Measurements from ENCODE around the gene PCARE. TPM values are rescaled to one million over a fixed set of nuclear protein-coding genes. Genes with fewer than 3 reads are reported as not detected.

PCARE gene
- total RNA-seq, 1 experiment from 2014 or later, result not detected

- DNase-seq (ENCODE audit: low read depth), result no peak
Observed at GRCh38 chr2:29097569-29097968, 23.2 kb upstream of the PCARE start.

GRCh38 chr2:29096969-29097368 lies 22.6 kb upstream of the PCARE start:
- no peak for DNase-seq (ENCODE audit: low read depth)

DNA sequence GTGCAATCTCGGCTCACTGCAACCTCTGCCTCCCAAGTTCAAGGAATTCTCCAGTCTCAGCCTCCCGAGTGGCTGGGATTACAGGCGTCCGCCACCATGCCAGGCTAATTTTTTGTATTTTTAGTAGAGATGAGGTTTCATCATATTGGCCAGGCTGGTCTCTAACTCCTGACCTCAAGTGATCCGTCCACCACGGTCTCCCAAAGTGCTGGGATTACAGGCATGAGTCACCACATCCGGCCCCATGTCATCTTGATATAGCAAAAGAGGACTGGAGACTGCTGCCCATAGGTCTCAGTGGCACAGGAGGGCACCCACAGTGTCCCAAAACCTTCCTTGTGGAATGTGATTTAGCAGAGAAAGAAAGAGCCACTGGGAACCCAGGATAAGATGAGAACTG lies 16.0 kb upstream of the PCARE start:
- DNase-seq (ENCODE audit: low read depth), result peak; percentile 66

GRCh38 chr2:29084554-29084953 lies 10.2 kb upstream of the PCARE start:
- no peak for DNase-seq (ENCODE audit: low read depth)

- DNase-seq (ENCODE audit: low read depth), result no peak
Observed at GRCh38 chr2:29082804-29083495, 8.6 kb upstream of the PCARE start.

DNA sequence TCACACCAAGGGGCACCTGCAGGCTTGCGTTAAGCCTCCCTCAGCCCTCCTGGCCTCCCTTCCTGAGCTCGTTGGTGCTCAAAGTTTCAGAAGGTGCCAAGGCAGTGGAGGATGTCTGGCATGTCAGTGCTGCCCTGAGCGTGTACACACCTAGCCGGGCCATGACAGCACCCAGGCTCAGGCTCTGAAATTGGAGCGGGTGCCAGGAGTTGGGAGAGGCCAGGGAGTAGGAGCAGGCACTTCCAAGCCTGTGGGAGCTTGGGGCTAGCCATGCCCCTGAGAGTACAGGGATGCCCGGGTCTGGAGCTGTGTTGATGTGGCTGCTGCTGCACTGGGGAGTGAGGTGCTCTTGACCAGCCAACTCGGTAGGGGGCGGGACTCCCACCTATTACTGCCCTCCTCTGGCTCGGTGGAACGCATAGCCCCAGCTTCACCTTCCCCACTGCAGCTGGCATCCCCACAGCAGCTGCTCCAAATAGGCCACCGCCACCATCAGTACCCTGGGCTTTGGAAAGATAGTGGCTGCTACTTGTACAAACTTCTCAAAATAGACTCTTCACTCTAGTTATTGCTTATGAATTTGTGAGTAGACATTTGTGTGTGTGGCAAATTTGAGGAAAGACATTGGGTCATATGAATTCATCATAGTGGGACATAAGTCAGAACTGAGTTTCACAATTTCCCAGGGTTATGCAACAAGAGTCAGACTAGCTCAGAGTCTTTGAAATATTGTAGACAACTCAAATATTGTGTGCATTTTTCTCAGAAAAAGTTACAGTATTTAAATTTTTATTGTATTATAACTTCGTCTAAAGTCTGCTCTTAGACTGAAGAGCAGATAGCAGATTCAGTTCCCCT lies 6.8 kb upstream of the PCARE start:
- DNase-seq (ENCODE audit: low read depth), result no peak

- DNase-seq (ENCODE audit: low read depth), result no peak
Observed at GRCh38 chr2:29079887-29080286, 5.6 kb upstream of the PCARE start.

DNA sequence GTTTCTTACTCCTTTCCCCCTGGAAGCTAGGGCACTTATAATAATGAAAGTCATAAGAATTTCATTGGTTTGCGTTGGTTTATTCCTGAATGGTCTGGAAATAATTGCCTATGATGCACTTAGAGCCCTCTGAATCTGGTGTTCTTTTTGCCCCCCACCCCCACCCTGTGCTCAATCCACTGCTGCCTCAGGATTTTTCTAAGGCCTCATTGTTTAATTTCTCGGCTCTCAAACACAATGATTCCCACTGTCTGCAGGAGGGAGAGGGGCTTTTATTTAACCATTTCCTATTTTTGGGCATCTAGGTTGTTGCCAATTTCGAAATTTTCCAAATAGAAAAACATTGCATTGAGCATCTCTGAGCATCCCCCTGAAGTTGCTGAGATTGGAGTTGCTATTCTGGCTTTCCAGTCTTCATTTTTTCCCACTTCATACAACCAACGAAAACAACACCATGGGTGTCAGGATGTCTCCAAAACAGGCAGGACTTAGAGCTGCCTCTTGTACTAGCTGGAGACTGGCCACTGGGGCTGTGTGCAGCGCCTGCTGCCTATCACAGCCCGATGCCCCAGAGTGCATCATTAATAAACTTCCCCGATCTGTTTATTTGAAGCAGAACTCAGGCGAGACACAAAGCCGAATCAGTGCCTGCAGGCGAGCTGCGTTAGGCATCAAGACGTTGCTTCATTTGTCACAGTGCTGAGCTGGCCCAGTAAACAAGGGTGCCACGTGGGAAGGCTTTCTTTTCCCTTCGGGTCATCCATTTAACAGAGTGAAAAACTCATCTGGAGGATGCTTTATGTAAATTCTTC lies 1.8 kb upstream of the PCARE start:
- no peak for DNase-seq (ENCODE audit: low read depth)

- no peak for DNase-seq (ENCODE audit: low read depth)
Observed at GRCh38 chr2:29073933-29074332, 390 bp downstream of the PCARE start.

- DNase-seq (ENCODE audit: low read depth), result no peak
Observed at GRCh38 chr2:29072971-29073725, 1.2 kb downstream of the PCARE start.

DNA sequence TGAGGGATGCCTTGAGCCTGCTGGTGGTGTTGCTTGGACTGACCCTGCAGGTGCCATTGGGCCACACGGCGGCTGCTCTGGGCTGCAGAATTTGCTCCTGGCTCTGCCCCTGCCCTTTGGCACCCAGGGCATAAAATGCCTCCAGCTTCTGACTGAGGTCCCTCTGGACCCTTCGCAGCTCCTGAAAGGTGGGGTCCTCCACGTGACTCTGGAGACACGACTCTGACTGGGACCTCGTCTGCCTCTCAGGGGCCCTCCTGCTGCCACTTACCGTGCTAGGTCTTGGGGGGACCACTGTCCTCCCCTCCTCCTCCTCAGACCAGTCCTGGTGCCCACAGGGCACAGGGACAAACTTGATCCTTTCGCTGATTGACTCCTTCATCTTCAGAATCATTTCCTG lies 2.1 kb downstream of the PCARE start:
- no peak for DNase-seq (ENCODE audit: low read depth)

- DNase-seq (ENCODE audit: low read depth), result no peak
Observed at GRCh38 chr2:29071032-29071975, 3.0 kb downstream of the PCARE start.

GRCh38 chr2:29070526-29070925 lies 3.8 kb downstream of the PCARE start:
- DNase-seq (ENCODE audit: low read depth), result no peak

GRCh38 chr2:29068513-29068912 lies 5.8 kb downstream of the PCARE start:
- DNase-seq (ENCODE audit: low read depth), result no peak

DNA sequence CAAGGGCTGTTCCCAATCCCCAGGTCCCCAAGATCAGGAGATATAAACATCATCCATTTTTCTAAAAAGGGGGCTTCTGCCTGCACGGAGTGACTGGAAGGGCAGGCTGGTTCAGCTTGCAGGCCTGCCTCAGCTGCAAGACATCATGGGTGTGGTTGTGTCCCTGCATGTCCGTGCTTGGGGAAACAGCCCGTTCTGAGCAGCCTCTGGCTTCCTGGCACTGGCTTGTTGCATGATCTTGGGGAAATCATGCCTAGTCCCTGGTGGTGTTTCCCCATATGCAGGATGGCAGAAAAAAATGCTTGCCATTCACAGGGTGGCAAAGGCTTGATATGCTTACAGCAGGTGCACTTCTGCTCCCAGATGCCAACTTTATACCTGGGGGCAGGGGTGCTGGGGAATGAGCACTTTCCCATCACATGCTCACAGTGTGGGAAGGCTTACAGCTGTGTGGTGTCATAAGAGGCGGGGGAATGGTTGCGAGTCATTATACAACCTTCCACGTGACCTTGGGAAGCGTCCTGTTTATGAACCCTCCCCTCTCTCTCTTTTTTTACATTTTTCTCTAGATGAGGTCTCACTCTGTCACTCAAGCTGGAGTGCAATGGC lies 7.2 kb downstream of the PCARE start:
- no peak for DNase-seq (ENCODE audit: low read depth)

- DNase-seq (ENCODE audit: low read depth), result no peak
Observed at GRCh38 chr2:29066271-29066860, 8.0 kb downstream of the PCARE start.

DNA sequence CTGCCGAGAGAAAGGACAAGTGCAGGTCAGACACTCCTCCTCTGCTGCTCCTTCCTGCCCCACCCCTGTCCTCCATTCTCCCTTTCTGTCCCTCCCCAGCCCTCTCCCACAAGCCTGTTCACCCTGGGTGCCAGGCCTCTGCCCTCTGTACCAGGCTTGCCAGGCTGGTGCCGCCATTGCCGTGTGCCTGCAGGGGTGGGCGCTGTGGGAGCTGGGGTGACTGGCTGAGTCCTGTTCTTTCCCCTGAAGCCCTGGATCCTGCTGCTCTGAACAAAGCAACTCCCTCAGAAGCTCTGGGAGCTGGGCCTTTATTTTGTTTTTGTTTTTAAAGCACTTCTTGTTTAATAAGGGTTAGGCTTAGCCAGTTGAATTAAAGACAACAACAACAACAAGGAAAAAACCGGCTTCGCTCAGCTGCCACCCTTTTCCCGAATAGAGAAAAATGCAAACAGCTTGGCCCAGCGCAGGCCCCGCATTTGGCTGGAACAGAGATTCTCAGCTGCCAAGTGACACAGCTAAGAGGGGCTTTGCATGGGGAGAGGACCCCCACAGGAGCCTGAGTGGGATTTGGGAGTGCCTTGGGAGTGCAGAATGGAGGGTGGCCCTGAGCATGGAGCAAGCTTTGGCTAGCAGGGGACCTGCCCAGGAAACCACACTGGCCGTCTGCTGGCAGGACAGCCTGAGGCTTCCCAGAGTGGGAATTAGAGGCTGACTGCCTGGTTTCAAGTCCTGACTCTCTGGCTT lies 9.1 kb downstream of the PCARE start:
- no peak for DNase-seq (ENCODE audit: low read depth)

GRCh38 chr2:29064746-29065067 lies 9.6 kb downstream of the PCARE start:
- DNase-seq (ENCODE audit: low read depth), result no peak

DNA sequence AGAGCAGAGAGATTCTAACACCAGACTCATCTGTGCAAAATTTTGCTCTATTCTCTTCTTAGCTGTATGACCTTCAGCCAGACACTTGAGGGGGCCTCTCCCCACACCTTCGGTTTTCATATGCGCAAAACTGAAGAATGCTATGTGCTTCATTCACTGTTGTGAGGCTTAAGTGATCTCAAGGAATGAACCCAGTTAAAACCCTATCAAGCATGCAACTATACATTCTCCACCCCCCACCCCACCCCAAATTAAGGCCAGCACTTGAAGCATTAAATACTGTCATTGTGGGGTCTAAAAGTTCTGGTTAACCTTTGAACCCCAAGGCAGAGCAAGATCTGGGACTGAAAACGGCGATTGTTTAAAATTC lies 10.0 kb downstream of the PCARE start:
- no peak for DNase-seq (ENCODE audit: low read depth)
